GM12891 (cell line): ENCODE results near the gene FANCC.
A peak's percentile ranks its signal among the peaks of the same experiment; 100 is the strongest.
"Not testable (repeated sequence)": the region's sequence is repeated elsewhere in the genome, so short reads cannot be mapped to it uniquely, and the experiment has no call there.

ENCODE experiments used
- DNase-seq: peaks from one replicate; pipeline ENCODE4 v3.0.0; 2011; ENCODE audit warnings: low spot score; ENCODE audit not compliant: insufficient read length
- FAIRE-seq: peaks from 2 replicates; lab custom pipeline; 2011; peaks lifted over from hg19 to GRCh38; lab: Jason Lieb, UNC
- PAX5 ChIP-seq: IDR thresholded peaks from 2 replicates; pipeline ENCODE4 v1.6.1; 2011; ENCODE audit warnings: low read length, moderate library complexity, mild to moderate bottlenecking; ENCODE audit not compliant: insufficient read depth, severe bottlenecking
- POLR2A ChIP-seq: IDR thresholded peaks from 2 replicates; pipeline ENCODE4 v1.6.1; 2011; ENCODE audit warnings: low read depth, low read length, control low read depth
- POLR2AphosphoS5 ChIP-seq: IDR thresholded peaks from 2 replicates; pipeline ENCODE4 v1.6.1; 2011; ENCODE audit warnings: low read depth, low read length, control low read depth
- POU2F2 ChIP-seq: IDR thresholded peaks from 2 replicates; pipeline ENCODE4 v1.6.1; 2011; ENCODE audit warnings: low read depth, mild to moderate bottlenecking, control low read depth, low read length, moderate library complexity
- SPI1 ChIP-seq: IDR thresholded peaks from 2 replicates; pipeline ENCODE4 v1.6.1; 2011; ENCODE audit warnings: low read depth, low read length, control low read depth
- TAF1 ChIP-seq: IDR thresholded peaks from 2 replicates; pipeline ENCODE4 v1.6.1; 2011; ENCODE audit warnings: low read depth, low read length, control low read depth

FANCC gene

GRCh38 chr9:95285307-95285706 is 32.2 kb downstream of the FANCC start:
- FAIRE-seq, result no peak
- no peak for DNase-seq

GRCh38 chr9:95284162-95285080 is 33.1 kb downstream of the FANCC start:
- FAIRE-seq, result no peak
- DNase-seq, result no peak
- TF ChIP-seq POLR2AphosphoS5 (no peak), TAF1 (no peak), SPI1 (no peak), POU2F2 (no peak), PAX5 (no peak), POLR2A (no peak)

More at GRCh38 chr9:95285307-95285706, 32.2 kb downstream of the FANCC start:
- no peak for TF ChIP-seq POU2F2
- TF ChIP-seq TAF1, result no peak
- TF ChIP-seq POLR2A, result no peak
- TF ChIP-seq SPI1, result no peak
- TF ChIP-seq PAX5, result no peak
- TF ChIP-seq POLR2AphosphoS5, result no peak

- no peak for FAIRE-seq
- DNase-seq, result no peak
These were observed 33.8 kb downstream of the FANCC start for GRCh38 chr9:95283673-95284072.

GRCh38 chr9:95282332-95282731 is 35.2 kb downstream of the FANCC start:
- no peak for TF ChIP-seq POLR2AphosphoS5
- no peak for TF ChIP-seq TAF1
- TF ChIP-seq POLR2A, result no peak
- no peak for TF ChIP-seq PAX5
- TF ChIP-seq POU2F2, result no peak
- no peak for TF ChIP-seq SPI1
- FAIRE-seq (no peak), DNase-seq (no peak)

More at GRCh38 chr9:95283673-95284072, 33.8 kb downstream of the FANCC start:
- TF ChIP-seq POU2F2, result no peak
- TF ChIP-seq POLR2A, result no peak
- TF ChIP-seq TAF1, result no peak
- TF ChIP-seq SPI1, result no peak
- no peak for TF ChIP-seq POLR2AphosphoS5
- TF ChIP-seq PAX5, result no peak

GRCh38 chr9:95280745-95281144 is 36.8 kb downstream of the FANCC start:
- DNase-seq, result no peak
- FAIRE-seq, result no peak
- no peak for TF ChIP-seq POLR2A
- no peak for TF ChIP-seq TAF1
- no peak for TF ChIP-seq SPI1
- no peak for TF ChIP-seq PAX5

- DNase-seq, result no peak
- TF ChIP-seq POLR2AphosphoS5 (no peak), POLR2A (no peak), POU2F2 (no peak), PAX5 (no peak), TAF1 (no peak), SPI1 (no peak)
- FAIRE-seq, result no peak
These were observed 40.0 kb downstream of the FANCC start for GRCh38 chr9:95277509-95277908.

GRCh38 chr9:95276395-95276954 is 41.0 kb downstream of the FANCC start:
- no peak for DNase-seq
- TF ChIP-seq SPI1, result no peak
- TF ChIP-seq PAX5, result no peak
- TF ChIP-seq POLR2A, result no peak
- no peak for TF ChIP-seq POLR2AphosphoS5
- no peak for TF ChIP-seq POU2F2
- no peak for TF ChIP-seq TAF1
- FAIRE-seq, result no peak

- not testable (repeated sequence) for FAIRE-seq, DNase-seq
These were observed 43.3 kb downstream of the FANCC start for GRCh38 chr9:95274160-95274559.

GRCh38 chr9:95273369-95274022 is 44.0 kb downstream of the FANCC start:
- FAIRE-seq (peak; percentile 51), DNase-seq (no peak)
- no peak for TF ChIP-seq POU2F2
- TF ChIP-seq SPI1, result peak; percentile 74

- DNase-seq (no peak), FAIRE-seq (no peak)
- TF ChIP-seq PAX5 (no peak), POU2F2 (no peak), POLR2AphosphoS5 (no peak), POLR2A (no peak), TAF1 (no peak), SPI1 (no peak)
These were observed 44.7 kb downstream of the FANCC start for GRCh38 chr9:95272830-95273229.
